Tibial nerve (tissue), 4 donors: ENCODE measurements around the gene MAGEA2. TPM values are rescaled to one million over a fixed set of nuclear protein-coding genes. Genes with fewer than 3 reads are reported as not detected.
"Not testable (repeated sequence)": the region's sequence is repeated elsewhere in the genome, so short reads cannot be mapped to it uniquely, and the experiment has no call there.

Source experiments
- DNase-seq, 2 donors: peaks; one replicate each; pipeline ENCODE4 v3.0.0-alpha.2; 2019; ENCODE audit warnings: low spot score in 2 of 2
- H3K27ac ChIP-seq, 4 donors: fragments of 200-600 bp; sonication (generic) in 3 of 4; one replicate each; pipeline ENCODE4 v1.5.1; 2017 to 2019; ENCODE audit warnings: mild to moderate bottlenecking in 1 of 4
- H3K27me3 ChIP-seq, 2 donors: fragments of 200-600 bp; sonication (generic) in 1 of 2; one replicate each; pipeline versions ENCODE4 v1.5.1 to v1.6.0; 2017 to 2019
- H3K36me3 ChIP-seq, 3 donors: fragments of 200-600 bp; sonication (generic); one replicate each; pipeline ENCODE4 v1.5.1; 2018 to 2019
- H3K4me1 ChIP-seq, 4 donors: fragments of 200-600 bp; sonication (generic) in 3 of 4; one replicate each; pipeline ENCODE4 v1.5.1; 2017 to 2019
- H3K4me3 ChIP-seq, 4 donors: fragments of 200-600 bp; sonication (generic) in 3 of 4; one replicate each; pipeline ENCODE4 v1.5.1; 2017 to 2019; ENCODE audit warnings: mild to moderate bottlenecking in 1 of 4, moderate library complexity in 1 of 4
- H3K9me3 ChIP-seq, 4 donors: fragments of 200-600 bp; sonication (generic) in 3 of 4; one replicate each; pipeline ENCODE4 v1.5.1; 2017 to 2019
- CTCF ChIP-seq, 5 experiments: fragments of 200-600 bp in 3 of 5; fragments of 450-650 bp in 2 of 5; sonication (generic) in 3 of 5; IDR thresholded peaks; one replicate each; pipeline ENCODE4 v1.5.1; 2016 to 2019; ENCODE audit warnings: antibody characterized with exemption in 5 of 5, mild to moderate bottlenecking in 3 of 5, moderate library complexity in 2 of 5
- EP300 ChIP-seq, 2 donors: sonication (generic); formaldehyde crosslinking; IDR thresholded peaks; one replicate each; pipeline ENCODE4 v1.6.1; 2017; ENCODE audit warnings: antibody characterized with exemption in 2 of 2, mild to moderate bottlenecking in 1 of 2
- POLR2A ChIP-seq, 2 donors: fragments of 450-650 bp; IDR thresholded peaks; one replicate each; pipeline ENCODE4 v1.6.1; 2017; ENCODE audit warnings: antibody characterized with exemption in 2 of 2, mild to moderate bottlenecking in 2 of 2, moderate library complexity in 2 of 2
- WGBS, 2 donors: methylation state at CpG; one replicate each; pipeline ENCODE4 v1.1.5; 2018; 5-methylcytosine and 5-hydroxymethylcytosine counted together
- total RNA-seq, 4 donors: library from RNA; depleted of rRNA; stranded (reverse); fragments of >200 nt; gene quantifications; one replicate each; pipeline ENCODE4 v1.1.0, GENCODE V29; 2016

MAGEA2 gene
- total RNA-seq, 4 donors from 2014 or later = not detected

- no peaks in the 10 kb centered on the region for H3K27me3 ChIP-seq
- H3K4me1 ChIP-seq = no peaks in the 10 kb centered on the region
- no peak overlapping the region for H3K4me3 ChIP-seq
- H3K36me3 ChIP-seq = no peaks in the 10 kb centered on the region
- no peak for DNase-seq
- no peak overlapping the region for H3K27ac ChIP-seq
- WGBS, 2 donors = 77 to 91% methylated on average over 5 of the region's 5 CpGs
- no peaks in the 10 kb centered on the region for H3K9me3 ChIP-seq
- TF ChIP-seq EP300 (IDR thresholded peaks at IDR 0.05) = no peak
- no peak for TF ChIP-seq POLR2A (IDR thresholded peaks at IDR 0.05)
- no peak for TF ChIP-seq CTCF (IDR thresholded peaks at IDR 0.05)
These were observed 15.1 kb downstream of the MAGEA2 start for GRCh38 chrX:152738560-152738959.

- H3K27me3 ChIP-seq, DNase-seq, H3K4me1 ChIP-seq, H3K36me3 ChIP-seq, H3K27ac ChIP-seq, H3K4me3 ChIP-seq, H3K9me3 ChIP-seq: not testable (repeated sequence)
- WGBS, 2 donors = 77 to 85% methylated on average over 10 to 12 of the region's 12 CpGs
These were observed 17.1 kb downstream of the MAGEA2 start for GRCh38 chrX:152736528-152736927.

DNA sequence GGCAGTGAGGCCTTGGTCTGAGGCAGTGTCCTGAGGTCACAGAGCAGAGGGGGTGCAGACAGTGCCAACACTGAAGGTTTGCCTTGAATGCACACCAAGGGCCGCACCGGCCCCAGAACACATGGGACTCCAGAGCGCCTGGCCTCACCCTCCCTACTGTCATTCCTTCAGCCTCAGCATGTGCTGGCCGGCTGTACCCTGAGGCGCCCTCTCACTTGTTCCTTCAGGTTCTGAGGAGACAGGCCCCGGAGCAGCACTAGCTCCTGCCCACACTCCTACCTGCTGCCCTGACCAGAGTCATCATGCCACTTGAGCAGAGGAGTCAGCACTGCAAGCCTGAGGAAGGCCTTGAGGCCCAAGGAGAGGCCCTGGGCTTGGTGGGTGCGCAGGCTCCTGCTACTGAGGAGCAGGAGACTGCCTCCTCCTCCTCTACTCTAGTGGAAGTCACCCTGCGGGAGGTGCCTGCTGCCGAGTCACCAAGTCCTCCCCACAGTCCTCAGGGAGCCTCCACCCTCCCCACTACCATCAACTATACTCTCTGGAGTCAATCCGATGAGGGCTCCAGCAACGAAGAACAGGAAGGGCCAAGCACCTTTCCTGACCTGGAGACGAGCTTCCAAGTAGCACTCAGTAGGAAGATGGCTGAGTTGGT is 17.7 kb downstream of the MAGEA2 start:
- H3K27ac ChIP-seq = no peak overlapping the region
- WGBS, 2 donors = 85% methylated on average over 11 of the region's 12 CpGs; no CpG with 5 or more reads in 1 of the 2 donors

DNA sequence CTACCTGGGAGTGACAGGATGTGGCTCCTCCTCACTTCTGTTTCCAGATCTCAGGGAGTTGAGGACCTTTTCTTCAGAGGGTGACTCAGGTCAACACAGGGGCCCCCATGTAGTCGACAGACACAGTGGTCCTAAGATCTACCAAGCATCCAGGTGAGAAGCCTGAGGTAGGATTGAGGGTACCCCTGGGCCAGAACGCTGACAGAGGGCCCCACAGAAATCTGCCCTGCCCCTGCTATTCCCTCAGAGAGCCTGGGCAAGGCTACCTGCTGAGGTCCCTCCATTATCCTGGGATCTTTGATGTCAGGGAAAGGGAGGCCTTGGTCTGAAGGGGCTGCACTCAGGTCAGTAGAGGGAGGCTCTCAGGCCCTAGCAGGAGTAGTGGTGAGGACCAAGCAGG is 18.5 kb downstream of the MAGEA2 start:
- 71% methylated on average over 2 of the region's 2 CpGs; no CpG with 5 or more reads in 1 of the 2 donors for WGBS, 2 donors
- H3K9me3 ChIP-seq = no peaks in the 10 kb centered on the region
- DNase-seq = no peak
- H3K36me3 ChIP-seq = no peaks in the 10 kb centered on the region
- no peaks in the 10 kb centered on the region for H3K27me3 ChIP-seq
- no peaks in the 10 kb centered on the region for H3K4me1 ChIP-seq
- TF ChIP-seq EP300 (IDR thresholded peaks at IDR 0.05) = no peak
- TF ChIP-seq CTCF (IDR thresholded peaks at IDR 0.05) = no peak
- TF ChIP-seq POLR2A (IDR thresholded peaks at IDR 0.05) = no peak
- no peak overlapping the region for H3K27ac ChIP-seq
- no peak overlapping the region for H3K4me3 ChIP-seq

More for the DNA sequence above, 17.7 kb downstream of the MAGEA2 start:
- no peak for DNase-seq
- Histone ChIP-seq H3K4me1 (no peaks in the 10 kb centered on the region), H3K27me3 (no peaks in the 10 kb centered on the region), H3K4me3 (no peak overlapping the region), H3K36me3 (no peaks in the 10 kb centered on the region), H3K9me3 (no peaks in the 10 kb centered on the region)
- TF ChIP-seq CTCF (IDR thresholded peaks at IDR 0.05) = no peak
- TF ChIP-seq EP300 (IDR thresholded peaks at IDR 0.05) = no peak
- no peak for TF ChIP-seq POLR2A (IDR thresholded peaks at IDR 0.05)

DNA sequence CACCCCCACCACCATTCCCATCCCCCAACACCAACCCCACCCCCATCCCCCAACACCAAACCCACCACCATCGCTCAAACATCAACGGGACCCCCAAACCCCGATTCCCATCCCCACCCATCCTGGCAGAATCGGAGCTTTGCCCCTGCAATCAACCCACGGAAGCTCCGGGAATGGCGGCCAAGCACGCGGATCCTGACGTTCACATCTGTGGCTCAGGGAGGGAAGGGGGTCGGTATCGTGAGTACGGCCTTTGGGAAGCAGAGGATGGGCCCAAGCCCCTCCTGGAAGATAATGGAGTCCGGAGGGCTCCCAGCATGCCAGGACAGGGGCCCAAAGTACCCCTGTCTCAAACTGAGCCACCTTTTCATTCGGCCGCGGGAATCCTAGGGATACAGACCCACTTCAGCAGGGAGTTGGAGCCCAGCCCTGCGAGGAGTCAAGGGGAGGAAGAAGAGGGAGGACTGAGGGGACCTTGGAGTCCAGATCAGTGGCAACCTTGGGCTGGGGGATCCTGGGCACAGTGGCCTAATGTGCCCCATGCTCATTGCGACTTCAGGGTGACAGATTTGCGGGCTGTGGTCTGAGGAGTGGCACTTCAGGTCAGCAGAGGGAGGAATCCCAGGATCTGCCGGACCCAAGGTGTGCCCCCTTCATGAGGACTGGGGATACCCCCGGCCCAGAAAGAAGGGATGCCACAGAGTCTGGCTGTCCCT is 19.3 kb downstream of the MAGEA2 start:
- not testable (repeated sequence) for H3K4me3 ChIP-seq, DNase-seq

GRCh38 chrX:152733261-152733975 is 20.2 kb downstream of the MAGEA2 start, which contains the start of the genes CSAG1 and MAGEA12:
Gene CSAG1, minus strand, starts transcription at chrX:152733721. Its CDS starts 1,261 bp downstream, at chrX:152732460.
Gene MAGEA12, plus strand, starts transcription at chrX:152733757. Its CDS starts 2,405 bp downstream, at chrX:152736162.
- 83 to 90% methylated on average over 8 to 17 of the region's 21 CpGs for WGBS, 2 donors
- Histone ChIP-seq H3K4me3 (no peak within 1 kb of the TSS), H3K4me1 (no peaks in the 10 kb centered on the region), H3K27ac (no peak within 1 kb of the TSS), H3K9me3 (no peaks in the 10 kb centered on the region), H3K36me3 (no peaks in the 10 kb centered on the region), H3K27me3 (no peaks in the 10 kb centered on the region)
- DNase-seq = no peak
- TF ChIP-seq CTCF (IDR thresholded peaks at IDR 0.05) (no peak), EP300 (IDR thresholded peaks at IDR 0.05) (no peak), POLR2A (IDR thresholded peaks at IDR 0.05) (no peak)

More for the DNA sequence above, 19.3 kb downstream of the MAGEA2 start:
- not testable (repeated sequence) for H3K9me3 ChIP-seq, H3K27me3 ChIP-seq, H3K27ac ChIP-seq, H3K36me3 ChIP-seq, H3K4me1 ChIP-seq
- 92% methylated on average over 5 to 20 of the region's 22 CpGs for WGBS, 2 donors
